ENCODE data around the gene ADAMTSL3.

The ADAMTSL3 gene

DNA sequence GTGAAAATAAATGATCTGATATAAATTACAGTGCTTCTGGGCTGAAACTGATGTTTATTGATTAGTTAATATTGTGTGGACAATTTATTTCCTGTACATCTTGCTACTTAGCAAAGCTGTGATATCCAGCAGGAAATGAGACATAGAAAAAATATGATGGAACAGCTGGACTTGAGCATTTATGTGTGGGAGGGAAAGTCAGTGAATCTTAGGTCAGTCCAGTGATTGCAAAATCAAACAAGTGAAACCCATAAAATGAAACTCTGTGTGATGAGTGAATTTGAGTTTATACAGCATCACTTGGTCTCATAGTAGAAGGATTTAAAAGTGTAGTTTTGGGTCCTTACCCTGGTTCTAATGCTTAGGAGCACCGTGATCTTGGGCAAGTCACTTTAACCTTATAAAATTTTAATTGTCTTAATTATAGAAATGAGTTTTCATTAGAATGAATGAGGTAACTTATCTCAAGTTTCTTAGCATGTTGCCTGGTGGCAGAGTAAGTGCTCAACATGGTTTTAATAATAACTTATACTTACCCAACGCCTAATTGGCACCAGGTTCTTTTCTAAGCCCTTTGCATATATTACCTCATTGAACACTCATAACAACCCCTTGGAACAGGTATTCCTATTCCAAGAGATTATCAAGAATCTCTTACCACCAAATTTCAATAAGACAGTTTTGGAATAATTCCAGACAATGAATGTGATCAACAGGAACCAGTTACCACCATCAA lies 194.6 kb downstream of the ADAMTSL3 start:
- no peaks in the 10 kb centered on the region for H3K36me3 ChIP-seq (ENCODE audit: low read length)
- no peak overlapping the region for H2AFZ ChIP-seq (ENCODE audit: low read depth, low read length, severe bottlenecking)
- H3K27me3 ChIP-seq (ENCODE audit: low read length) = no peaks in the 10 kb centered on the region
- H3K27ac ChIP-seq (ENCODE audit: low read depth, low read length) = no peak overlapping the region
- no peaks in the 10 kb centered on the region for H4K20me1 ChIP-seq (ENCODE audit: low read depth, low read length)
- H3K4me3 ChIP-seq (ENCODE audit: insufficient read depth, low read length, poor library complexity, severe bottlenecking) = no peak overlapping the region
- no peaks in the 10 kb centered on the region for H3F3A ChIP-seq (ENCODE audit: insufficient read depth)
- H3K4me2 ChIP-seq (ENCODE audit: low read depth, low read length, poor library complexity, severe bottlenecking) = no peak overlapping the region
- H3K79me2 ChIP-seq (ENCODE audit: insufficient read depth, low read length) = no peaks in the 10 kb centered on the region
- TF ChIP-seq EZH2phosphoT487 (conservative IDR thresholded peaks at IDR 0.05; ENCODE audit: low read length) = no peak
- TF ChIP-seq, protein P1, sequence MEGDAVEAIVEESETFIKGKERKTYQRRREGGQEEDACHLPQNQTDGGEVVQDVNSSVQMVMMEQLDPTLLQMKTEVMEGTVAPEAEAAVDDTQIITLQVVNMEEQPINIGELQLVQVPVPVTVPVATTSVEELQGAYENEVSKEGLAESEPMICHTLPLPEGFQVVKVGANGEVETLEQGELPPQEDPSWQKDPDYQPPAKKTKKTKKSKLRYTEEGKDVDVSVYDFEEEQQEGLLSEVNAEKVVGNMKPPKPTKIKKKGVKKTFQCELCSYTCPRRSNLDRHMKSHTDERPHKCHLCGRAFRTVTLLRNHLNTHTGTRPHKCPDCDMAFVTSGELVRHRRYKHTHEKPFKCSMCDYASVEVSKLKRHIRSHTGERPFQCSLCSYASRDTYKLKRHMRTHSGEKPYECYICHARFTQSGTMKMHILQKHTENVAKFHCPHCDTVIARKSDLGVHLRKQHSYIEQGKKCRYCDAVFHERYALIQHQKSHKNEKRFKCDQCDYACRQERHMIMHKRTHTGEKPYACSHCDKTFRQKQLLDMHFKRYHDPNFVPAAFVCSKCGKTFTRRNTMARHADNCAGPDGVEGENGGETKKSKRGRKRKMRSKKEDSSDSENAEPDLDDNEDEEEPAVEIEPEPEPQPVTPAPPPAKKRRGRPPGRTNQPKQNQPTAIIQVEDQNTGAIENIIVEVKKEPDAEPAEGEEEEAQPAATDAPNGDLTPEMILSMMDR (IDR thresholded peaks at IDR 0.05; ENCODE audit: insufficient read depth, low read length, poor library complexity, severe bottlenecking) = no peak
- H3K9ac ChIP-seq (ENCODE audit: low read length) = no peak overlapping the region
- H3K9me3 ChIP-seq (ENCODE audit: insufficient read depth, low read length) = no peaks in the 10 kb centered on the region
- H3K9me2 ChIP-seq (replicated peaks; ENCODE audit: insufficient read depth, low read length) = no peaks in the 10 kb centered on the region

DNA sequence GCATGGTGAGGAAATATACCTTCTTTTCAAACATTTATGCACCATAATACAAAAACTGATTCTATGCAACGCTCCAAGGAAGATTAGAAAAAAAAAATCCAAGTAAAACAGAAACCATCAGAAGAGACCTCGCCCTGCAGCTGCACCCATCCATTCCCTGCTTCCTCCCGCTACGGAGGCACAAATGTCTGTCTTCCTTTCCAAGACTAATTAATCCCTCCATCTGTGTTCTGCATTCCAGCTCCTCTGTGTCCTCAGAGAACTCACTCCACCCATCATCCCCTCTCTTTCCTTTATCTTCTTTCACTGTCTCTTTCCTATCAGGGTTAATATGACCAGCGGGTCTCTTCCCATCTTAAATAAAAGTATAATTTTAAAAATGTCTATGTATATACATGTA lies 196.1 kb downstream of the ADAMTSL3 start:
- Histone ChIP-seq H3K9me3 (ENCODE audit: insufficient read depth, low read length) (no peaks in the 10 kb centered on the region), H2AFZ (ENCODE audit: low read depth, low read length, severe bottlenecking) (no peak overlapping the region), H3K79me2 (ENCODE audit: insufficient read depth, low read length) (no peaks in the 10 kb centered on the region), H4K20me1 (ENCODE audit: low read depth, low read length) (no peaks in the 10 kb centered on the region), H3K4me2 (ENCODE audit: low read depth, low read length, poor library complexity, severe bottlenecking) (no peak overlapping the region), H3K9me2 (replicated peaks; ENCODE audit: insufficient read depth, low read length) (no peaks in the 10 kb centered on the region), H3K4me3 (ENCODE audit: insufficient read depth, low read length, poor library complexity, severe bottlenecking) (no peak overlapping the region), H3K9ac (ENCODE audit: low read length) (no peak overlapping the region), H3K36me3 (ENCODE audit: low read length) (no peaks in the 10 kb centered on the region), H3F3A (ENCODE audit: insufficient read depth) (no peaks in the 10 kb centered on the region), H3K27ac (ENCODE audit: low read depth, low read length) (no peak overlapping the region), H3K27me3 (ENCODE audit: low read length) (no peaks in the 10 kb centered on the region)
- TF ChIP-seq, protein P1 (IDR thresholded peaks at IDR 0.05; ENCODE audit: insufficient read depth, low read length, poor library complexity, severe bottlenecking) = no peak
- TF ChIP-seq EZH2phosphoT487 (conservative IDR thresholded peaks at IDR 0.05; ENCODE audit: low read length) = no peak

DNA sequence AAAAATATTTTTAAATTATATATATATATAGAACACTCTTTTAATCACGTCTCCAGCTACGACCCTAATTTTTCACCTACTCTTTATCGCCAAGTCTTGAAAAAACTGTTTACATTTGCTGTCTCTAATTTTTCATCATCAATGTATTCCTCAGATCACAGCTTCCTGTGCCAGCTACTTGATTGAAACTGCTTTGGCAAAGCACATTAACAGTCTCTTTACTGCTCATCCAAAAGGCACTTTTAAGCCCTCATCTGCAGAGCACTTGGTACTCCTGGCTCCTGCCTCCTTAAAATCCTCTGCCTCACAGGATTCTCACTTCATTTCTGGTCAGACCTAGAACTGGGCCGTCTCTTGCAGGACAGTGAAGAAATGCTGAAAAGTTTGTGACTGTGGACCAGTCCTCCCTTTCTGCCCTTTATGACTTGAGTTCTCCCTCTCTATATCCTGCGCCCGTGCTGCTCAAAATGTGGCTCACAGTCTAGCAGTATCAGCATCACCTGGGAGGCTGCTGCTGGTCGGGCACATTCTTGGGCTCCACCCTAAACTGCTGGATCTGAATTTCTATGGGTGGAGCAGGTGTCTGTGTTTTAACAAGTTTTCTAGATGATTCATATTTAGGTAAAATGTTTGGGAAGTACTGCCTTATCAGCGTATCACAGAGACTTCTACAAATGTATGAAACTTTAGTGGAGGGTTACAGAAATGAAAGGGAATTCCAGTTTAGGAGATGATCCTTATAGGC lies 196.8 kb downstream of the ADAMTSL3 start:
- H3K4me2 ChIP-seq (ENCODE audit: low read depth, low read length, poor library complexity, severe bottlenecking) = no peak overlapping the region
- TF ChIP-seq, protein P1 (IDR thresholded peaks at IDR 0.05; ENCODE audit: insufficient read depth, low read length, poor library complexity, severe bottlenecking) = no peak
- TF ChIP-seq EZH2phosphoT487 (conservative IDR thresholded peaks at IDR 0.05; ENCODE audit: low read length) = no peak

More for the DNA sequence above, 196.8 kb downstream of the ADAMTSL3 start:
- Histone ChIP-seq H3K36me3 (ENCODE audit: low read length) (no peaks in the 10 kb centered on the region), H3K9ac (ENCODE audit: low read length) (no peak overlapping the region), H4K20me1 (ENCODE audit: low read depth, low read length) (no peaks in the 10 kb centered on the region), H2AFZ (ENCODE audit: low read depth, low read length, severe bottlenecking) (no peak overlapping the region), H3K9me3 (ENCODE audit: insufficient read depth, low read length) (no peaks in the 10 kb centered on the region), H3K4me3 (ENCODE audit: insufficient read depth, low read length, poor library complexity, severe bottlenecking) (no peak overlapping the region), H3K27me3 (ENCODE audit: low read length) (no peaks in the 10 kb centered on the region), H3F3A (ENCODE audit: insufficient read depth) (no peaks in the 10 kb centered on the region), H3K9me2 (replicated peaks; ENCODE audit: insufficient read depth, low read length) (no peaks in the 10 kb centered on the region), H3K27ac (ENCODE audit: low read depth, low read length) (no peak overlapping the region), H3K79me2 (ENCODE audit: insufficient read depth, low read length) (no peaks in the 10 kb centered on the region)

Measured in SU-DHL-6 (cell line).